Endothelial cell of umbilical vein (primary cell): ENCODE results near the gene NRROS. TPM values are rescaled to one million over a fixed set of nuclear protein-coding genes. Genes with fewer than 3 reads are reported as not detected.

ENCODE experiments used
- BruUV-seq: library from RNA; stranded (reverse); fragments of 400-500 nt; replicated peaks from 2 replicates; lab custom pipeline; 2021; lab: Mats Ljungman, UMichigan
- CTCF ChIA-PET: fragments of 300-600, 350-600 bp; sonication (Branson Sonifier 250); formaldehyde crosslinking; loops from one replicate; lab custom pipeline; 2021; ENCODE audit warnings: antibody characterized with exemption, inconsistent platforms; lab: Charles Lee
- POLR2A ChIA-PET: fragments of 300-600, 350-600 bp; sonication (Branson Sonifier 250); formaldehyde crosslinking; loops from one replicate; lab custom pipeline; 2021; ENCODE audit warnings: antibody characterized with exemption, inconsistent platforms; lab: Charles Lee
- DNase-seq: peaks from one replicate; pipeline ENCODE4 v3.0.0-alpha.2; 2011; ENCODE audit warnings: low read depth, low spot score
- FAIRE-seq: peaks from 2 replicates; lab custom pipeline; 2011; peaks lifted over from hg19 to GRCh38; lab: Jason Lieb, UNC
- H2AFZ ChIP-seq: 2 replicates; pipeline ENCODE4 v1.6.0; 2012; ENCODE audit warnings: low read depth, low read length, control low read depth, inconsistent platforms
- H3K27ac ChIP-seq: 2 replicates; pipeline ENCODE4 v1.5.1; 2011; ENCODE audit warnings: low read depth, mild to moderate bottlenecking, control low read depth, low read length, moderate library complexity; ENCODE audit not compliant: insufficient read depth
- H3K27me3 ChIP-seq, 2 experiments: 2 replicates each; pipeline versions ENCODE4 v1.6.0 to v1.6.1; 2011; ENCODE audit warnings: low read length in 2 of 2, mixed read lengths in 1 of 2; ENCODE audit not compliant: control insufficient read depth in 2 of 2, insufficient read depth in 2 of 2
- H3K36me3 ChIP-seq, 2 experiments: 2 replicates in 1 of 2; 3 replicates in 1 of 2; pipeline ENCODE4 v1.5.1; 2011; ENCODE audit warnings: low read length in 2 of 2, mild to moderate bottlenecking in 1 of 2, moderate library complexity in 1 of 2; ENCODE audit not compliant: control insufficient read depth in 2 of 2, insufficient read depth in 2 of 2; ENCODE audit errors: extremely low read depth in 1 of 2
- H3K4me1 ChIP-seq: 3 replicates; pipeline ENCODE4 v1.5.1; 2011; ENCODE audit warnings: mild to moderate bottlenecking, low read length; ENCODE audit not compliant: control insufficient read depth, insufficient read depth; ENCODE audit errors: extremely low read depth
- H3K4me2 ChIP-seq: 2 replicates; pipeline ENCODE4 v1.6.1; 2011; ENCODE audit warnings: low read length, control low read depth, mixed read lengths; ENCODE audit not compliant: insufficient read depth
- H3K4me3 ChIP-seq, 3 experiments: fragments of 200-600 bp in 1 of 3; sonication (generic), shearing (Covaris generic) in 1 of 3; replicated peaks in 1 of 3; 2 replicates each; pipeline ENCODE4 v1.5.1; 2011 to 2016; ENCODE audit warnings: control low read depth in 3 of 3, low read length in 3 of 3, mild to moderate bottlenecking in 2 of 3, inconsistent platforms in 1 of 3, low read depth in 1 of 3, moderate library complexity in 1 of 3; ENCODE audit not compliant: insufficient read depth in 1 of 3
- H3K79me2 ChIP-seq: 2 replicates; pipeline ENCODE4 v1.6.0; 2012; ENCODE audit warnings: low read length, inconsistent platforms; ENCODE audit not compliant: control insufficient read depth, insufficient read depth
- H3K9ac ChIP-seq: replicated peaks from 2 replicates; pipeline ENCODE3; 2011; ENCODE audit warnings: low read length, control low read depth; ENCODE audit not compliant: insufficient read depth; ENCODE audit errors: extremely low read depth
- H3K9me1 ChIP-seq: replicated peaks from 3 replicates; pipeline ENCODE4 v1.6.0; 2011; ENCODE audit warnings: mild to moderate bottlenecking, low read length; ENCODE audit not compliant: control insufficient read depth, insufficient read depth; ENCODE audit errors: extremely low read depth
- H3K9me3 ChIP-seq: replicated peaks from 2 replicates; pipeline ENCODE4 v1.5.1; 2012; ENCODE audit warnings: low read length, inconsistent platforms; ENCODE audit not compliant: control insufficient read depth, insufficient read depth
- H4K20me1 ChIP-seq: replicated peaks from 2 replicates; pipeline ENCODE3; 2011; ENCODE audit warnings: mild to moderate bottlenecking, low read length; ENCODE audit not compliant: control insufficient read depth, insufficient read depth; ENCODE audit errors: extremely low read depth
- CTCF ChIP-seq, 2 donors: IDR thresholded peaks; 1 replicate in 1 of 2; 2 replicates in 1 of 2; pipeline ENCODE4 v1.5.1; 2011; ENCODE audit warnings: low read length in 2 of 2, mild to moderate bottlenecking in 2 of 2, moderate library complexity in 2 of 2, control low read depth in 1 of 2, inconsistent platforms in 1 of 2, low read depth in 1 of 2; ENCODE audit not compliant: insufficient read depth in 1 of 2; ENCODE audit errors: extremely low read depth in 1 of 2
- EZH2 ChIP-seq: IDR thresholded peaks from 2 replicates; pipeline ENCODE4 v1.6.1; 2012; ENCODE audit warnings: borderline replicate concordance, low read depth, mild to moderate bottlenecking, moderate library complexity, low read length, inconsistent platforms; ENCODE audit not compliant: severe bottlenecking
- FOS ChIP-seq: IDR thresholded peaks from 2 replicates; pipeline ENCODE4 v1.6.1; 2011; ENCODE audit warnings: mild to moderate bottlenecking, low read length, moderate library complexity, borderline replicate concordance; ENCODE audit not compliant: insufficient read depth
- GATA2 ChIP-seq: IDR thresholded peaks from 2 replicates; pipeline ENCODE4 v1.7.0; 2011; ENCODE audit warnings: low read depth, mild to moderate bottlenecking, moderate library complexity, mixed read lengths, low read length; ENCODE audit not compliant: insufficient read length, insufficient read depth
- JUN ChIP-seq: IDR thresholded peaks from 2 replicates; pipeline ENCODE4 v1.6.1; 2011; ENCODE audit warnings: borderline replicate concordance, low read depth; ENCODE audit not compliant: insufficient read length, insufficient read depth
- MAX ChIP-seq: IDR thresholded peaks from 2 replicates; pipeline ENCODE4 v1.6.1; 2011; ENCODE audit not compliant: insufficient read depth, insufficient read length
- MYC ChIP-seq: IDR thresholded peaks from one replicate; pipeline ENCODE4 v1.6.1; 2011; ENCODE audit warnings: mild to moderate bottlenecking, low read depth, low read length
- dilution Hi-C: fragments of 300-500 bp; cut with MboI; formaldehyde crosslinking; loops from one replicate; pipeline ENCODE4 v1.15.0; 2019; ENCODE audit warnings: low sequenced_read_pairs; ENCODE audit not compliant: extremely low pct_ligation_motif_present
- intact Hi-C: fragments of 100-400 bp; cut with micrococcal nuclease; formaldehyde crosslinking; loops from one replicate; pipeline ENCODE4 v1.10.0; 2022
- polyA plus RNA-seq, 4 experiments: library from polyadenylated mRNA; depleted of rRNA in 3 of 4; stranded (reverse) in 3 of 4; unstranded in 1 of 4; fragments of >200 nt; gene quantifications; 2 replicates each; pipeline versions ENCODE4 v1.2.1 to v1.2.3, GENCODE V29; 2011 to 2012; ENCODE audit warnings: missing spikeins in 1 of 4
- total RNA-seq: library from RNA; stranded (reverse); gene quantifications from 2 replicates; pipeline ENCODE4 v1.2.3, GENCODE V29; 2021

Gene NRROS
- total and polyA plus RNA-seq, 2 donors (not counting 3 experiments of a cell fraction or from before 2014, with no cell fraction given), result 8.1 to 15.6 TPM

GRCh38 chr3:196621611-196622010, 17.9 kb upstream of the NRROS start:
- H3K4me2 ChIP-seq, result no peak overlapping the region
- FAIRE-seq, result no peak
- intact Hi-C loops, result no loop called here

More at GRCh38 chr3:196621611-196622010, 17.9 kb upstream of the NRROS start:
- H2AFZ ChIP-seq, result no peak overlapping the region
- DNase-seq, result no peak
- H3K79me2 ChIP-seq, result no peaks in the 10 kb centered on the region
- dilution Hi-C loops, result no loop called here
- CTCF ChIA-PET, result interaction anchor here (0.8 to 3.1 kb wide), 4 partner anchors 10 to 72 kb away, joined by 3 to 13 read pairs (median 7); no protein-coding TSS in a partner anchor
- H3K9me3 ChIP-seq, result no peaks in the 10 kb centered on the region
- no peaks in the 10 kb centered on the region for H3K9me1 ChIP-seq
- H3K27me3 ChIP-seq, result no peaks in the 10 kb centered on the region
- H3K9ac ChIP-seq, result no peak overlapping the region
- no peak overlapping the region for H3K27ac ChIP-seq
- no TSS peak for BruUV-seq
- H3K36me3 ChIP-seq, result no peaks in the 10 kb centered on the region
- no peak overlapping the region for H3K4me3 ChIP-seq
- H4K20me1 ChIP-seq, result no peaks in the 10 kb centered on the region
- TF ChIP-seq FOS (no peak), MAX (no peak), MYC (no peak), GATA2 (no peak), JUN (no peak), EZH2 (no peak), CTCF (IDR thresholded peaks at IDR 0.05; ENCODE audit: extremely low read depth in 1 of 2, insufficient read depth in 1 of 2, low read depth in 1 of 2, low read length in 2 of 2) (no peak)
- POLR2A ChIA-PET, result no interaction called here
- H3K4me1 ChIP-seq, result peaks cover 10% of the 10 kb centered on the region
